DMS 273 treated with DMSO at 0.1 percent for 48 hours (cell line): Measurements from ENCODE around the gene BAIAP2.
A peak's percentile ranks its signal among the peaks of the same experiment; 100 is the strongest.

Source experiments
- DNase-seq: peaks from one replicate; lab custom pipeline; 2025; lab: John Stamatoyannopoulos, UW

Gene BAIAP2, protein sequence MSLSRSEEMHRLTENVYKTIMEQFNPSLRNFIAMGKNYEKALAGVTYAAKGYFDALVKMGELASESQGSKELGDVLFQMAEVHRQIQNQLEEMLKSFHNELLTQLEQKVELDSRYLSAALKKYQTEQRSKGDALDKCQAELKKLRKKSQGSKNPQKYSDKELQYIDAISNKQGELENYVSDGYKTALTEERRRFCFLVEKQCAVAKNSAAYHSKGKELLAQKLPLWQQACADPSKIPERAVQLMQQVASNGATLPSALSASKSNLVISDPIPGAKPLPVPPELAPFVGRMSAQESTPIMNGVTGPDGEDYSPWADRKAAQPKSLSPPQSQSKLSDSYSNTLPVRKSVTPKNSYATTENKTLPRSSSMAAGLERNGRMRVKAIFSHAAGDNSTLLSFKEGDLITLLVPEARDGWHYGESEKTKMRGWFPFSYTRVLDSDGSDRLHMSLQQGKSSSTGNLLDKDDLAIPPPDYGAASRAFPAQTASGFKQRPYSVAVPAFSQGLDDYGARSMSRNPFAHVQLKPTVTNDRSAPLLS

DNA sequence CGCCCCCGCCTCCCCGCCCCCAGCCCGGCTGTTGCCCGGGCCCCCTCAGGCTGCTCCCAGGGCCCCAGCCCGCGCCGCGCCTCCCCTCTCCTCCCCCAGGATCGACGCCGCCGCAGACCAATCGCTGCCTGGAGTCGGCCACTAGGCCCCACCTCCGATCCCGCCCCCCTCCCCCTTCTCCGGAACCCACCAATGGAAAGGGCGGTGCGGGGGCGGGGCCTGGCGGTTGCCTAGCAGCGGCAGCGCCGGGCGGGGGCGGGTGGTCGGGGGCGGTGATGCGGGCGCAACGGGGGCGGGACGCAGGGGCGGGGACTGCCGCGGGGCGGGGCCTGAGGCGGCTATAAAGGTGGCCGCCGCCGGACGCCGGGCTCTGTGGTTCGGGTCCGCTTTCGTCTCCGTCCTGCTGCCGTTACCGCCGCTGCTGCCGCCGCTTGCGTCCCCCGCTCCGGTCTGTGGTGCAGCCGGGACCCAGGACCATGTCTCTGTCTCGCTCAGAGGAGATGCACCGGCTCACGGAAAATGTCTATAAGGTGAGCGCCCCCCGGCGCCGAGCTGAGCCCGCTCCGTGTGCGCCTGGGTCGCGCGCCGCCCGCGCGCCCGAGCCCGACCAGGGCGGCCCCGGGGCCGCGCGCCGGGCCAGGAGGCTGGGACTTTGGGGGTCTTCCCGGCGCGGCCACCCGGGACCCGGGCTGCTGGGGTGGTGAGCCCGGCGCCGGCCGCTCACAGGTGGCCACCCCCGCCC is at the start of gene BAIAP2:
Gene BAIAP2 (plus strand): TSS at position 373 of the 742 bp plus-strand sequence. CDS start 104 bp downstream, at position 477.
- DNase-seq, result peak; percentile 76

DNA sequence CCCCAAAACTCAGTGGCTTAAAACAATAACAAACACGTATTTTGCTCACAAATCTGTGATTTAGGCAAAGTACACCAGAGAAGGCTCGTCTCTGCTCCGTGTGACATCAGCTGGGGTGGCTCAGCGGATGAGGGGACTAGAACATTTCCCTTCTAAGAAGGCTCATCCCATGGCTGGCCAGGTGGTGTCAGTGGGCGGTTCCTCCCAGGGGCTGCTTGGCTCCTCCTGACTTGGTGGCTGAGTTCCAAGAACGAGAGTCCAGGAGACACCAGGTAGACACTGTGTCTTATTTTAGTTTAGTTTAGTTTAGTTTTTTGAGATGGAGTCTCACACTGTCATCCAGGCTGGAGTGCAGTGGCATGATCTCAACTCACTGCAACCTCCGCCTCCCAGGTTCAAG is 48.9 kb upstream of the BAIAP2 start:
- DNase-seq, result no peak

DNA sequence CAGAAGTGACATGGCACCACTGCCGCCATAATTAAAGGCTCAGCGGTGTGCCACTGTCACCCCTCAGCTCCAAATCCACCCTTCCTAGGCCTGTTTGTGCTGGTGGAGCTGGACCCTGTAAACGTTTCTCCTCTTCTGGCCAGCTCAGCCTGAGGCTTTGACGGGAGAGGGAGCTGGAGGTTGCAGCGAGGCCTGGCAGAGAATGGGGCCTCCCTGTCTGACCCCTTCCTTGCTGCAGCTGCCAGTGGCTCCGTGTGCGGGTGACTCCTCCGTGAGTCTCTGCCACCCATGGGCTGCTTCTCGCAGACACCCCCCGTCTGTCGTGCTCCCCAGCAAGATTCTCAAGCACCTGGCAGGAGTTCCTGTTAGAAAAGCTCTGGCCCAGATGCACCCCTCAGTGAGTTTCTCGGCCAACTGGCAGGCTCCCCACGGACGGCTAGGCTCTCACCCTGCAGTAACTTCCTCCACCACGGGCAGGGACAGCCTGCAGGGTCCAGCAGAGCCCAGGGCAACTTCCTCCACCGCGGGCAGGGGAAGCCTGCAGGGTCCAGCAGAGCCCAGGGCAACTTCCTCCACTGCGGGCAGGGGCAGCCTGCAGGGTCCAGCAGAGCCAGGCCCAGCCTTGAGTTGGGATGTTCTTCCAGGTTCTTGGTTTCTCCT is 48.0 kb upstream of the BAIAP2 start:
- DNase-seq, result no peak

DNA sequence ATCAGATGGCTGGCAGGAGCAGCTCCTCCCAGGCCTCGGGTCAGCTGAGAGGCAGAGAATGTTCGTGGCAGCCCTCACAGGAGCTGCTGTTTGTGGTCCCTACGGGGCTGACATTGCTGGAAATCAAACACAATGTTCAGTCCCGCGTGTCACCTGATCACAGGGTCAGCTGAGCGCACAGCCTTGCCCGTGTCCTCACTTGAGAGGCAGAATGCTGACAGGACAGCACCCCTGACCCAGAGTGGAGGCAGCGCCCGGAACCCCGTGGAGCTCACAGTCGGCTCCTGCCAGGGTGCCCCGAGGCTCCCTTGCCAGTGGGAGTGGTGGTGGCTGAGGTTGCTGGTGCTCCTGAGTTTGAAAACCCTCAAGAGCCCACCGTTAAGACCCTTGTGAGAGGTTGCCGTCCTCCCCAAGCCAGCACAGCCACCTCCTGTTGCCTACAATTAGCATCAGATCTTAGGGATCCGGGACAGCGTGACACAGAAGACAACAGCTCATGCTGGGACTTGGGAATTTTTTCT is 47.0 kb upstream of the BAIAP2 start:
- DNase-seq, result no peak

DNA sequence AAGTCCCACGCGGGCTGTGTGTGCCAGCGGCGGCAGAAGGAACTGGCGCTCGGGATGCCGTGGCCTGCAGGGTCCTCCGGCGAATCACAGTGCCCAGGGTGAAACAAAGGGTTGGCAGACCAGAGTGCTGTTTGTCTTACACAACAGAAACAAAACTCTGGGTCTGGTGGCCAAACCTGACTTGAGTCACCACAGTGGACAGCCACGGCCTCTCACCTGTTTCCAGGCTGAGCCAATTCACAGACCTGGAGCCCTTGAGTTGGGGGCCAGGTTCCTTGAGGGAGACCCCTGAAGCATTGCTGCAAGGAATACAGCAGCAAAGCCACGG is 45.4 kb upstream of the BAIAP2 start:
- no peak for DNase-seq

DNA sequence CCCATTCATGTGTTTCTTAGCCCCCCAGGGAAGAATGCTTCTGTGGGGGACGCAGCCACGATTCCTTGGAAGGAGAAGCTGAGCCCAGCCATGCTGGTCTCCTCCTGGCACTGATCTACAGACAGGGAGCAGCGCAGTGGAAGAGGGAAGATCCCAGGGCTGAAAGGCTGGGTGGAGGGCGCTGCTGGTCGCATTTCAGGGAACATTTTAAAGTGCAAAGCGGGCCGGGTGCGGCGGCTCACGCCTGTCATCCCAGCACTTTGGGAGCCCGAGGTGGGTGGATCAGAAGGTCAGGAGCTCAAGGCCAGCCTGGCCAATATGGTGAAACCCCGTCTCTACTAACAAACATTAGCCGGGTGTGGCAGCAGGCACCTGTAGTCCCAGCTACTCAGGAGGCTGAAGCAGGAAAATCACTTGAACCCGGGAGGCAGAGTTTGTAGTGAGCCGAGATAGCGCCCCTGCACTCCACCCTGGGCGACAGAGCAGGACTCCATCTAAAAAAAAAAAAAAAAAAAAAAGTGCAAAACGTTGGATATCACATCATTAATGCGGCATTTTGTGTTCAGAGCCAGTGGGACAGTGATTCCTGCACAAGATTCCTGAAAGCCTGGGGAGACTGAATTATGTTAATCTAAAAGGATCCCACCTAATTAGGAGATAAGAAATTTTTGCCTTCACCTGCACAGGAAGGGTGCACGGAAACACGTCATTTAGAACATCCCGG is 43.9 kb upstream of the BAIAP2 start:
- no peak for DNase-seq

DNA sequence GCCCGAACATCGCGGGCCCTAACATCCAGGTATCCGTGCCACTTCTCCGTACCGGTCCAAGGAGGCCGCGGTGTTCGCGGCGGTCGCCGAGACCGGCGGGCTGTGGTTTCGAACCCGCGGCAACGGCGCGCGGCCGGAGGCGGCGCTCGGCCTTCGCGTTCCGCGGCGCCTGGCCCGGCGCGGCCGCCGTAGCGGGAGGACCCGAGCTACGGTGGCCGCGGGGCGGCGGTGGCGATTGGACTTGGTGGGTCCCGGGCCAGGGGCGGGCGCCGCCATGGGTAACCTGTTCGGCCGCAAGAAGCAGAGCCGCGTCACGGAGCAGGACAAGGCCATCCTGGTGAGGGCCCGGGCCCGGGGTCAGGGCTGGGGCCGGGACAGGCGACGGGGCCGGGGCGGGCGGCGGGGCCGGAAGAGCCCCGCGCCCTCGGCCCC is 43.3 kb upstream of the BAIAP2 start, which contains the start of gene CHMP6:
Gene CHMP6 (plus strand): TSS at position 197 of the 432 bp plus-strand sequence. CDS start 78 bp downstream, at position 275.
- DNase-seq, result peak; percentile 12

DNA sequence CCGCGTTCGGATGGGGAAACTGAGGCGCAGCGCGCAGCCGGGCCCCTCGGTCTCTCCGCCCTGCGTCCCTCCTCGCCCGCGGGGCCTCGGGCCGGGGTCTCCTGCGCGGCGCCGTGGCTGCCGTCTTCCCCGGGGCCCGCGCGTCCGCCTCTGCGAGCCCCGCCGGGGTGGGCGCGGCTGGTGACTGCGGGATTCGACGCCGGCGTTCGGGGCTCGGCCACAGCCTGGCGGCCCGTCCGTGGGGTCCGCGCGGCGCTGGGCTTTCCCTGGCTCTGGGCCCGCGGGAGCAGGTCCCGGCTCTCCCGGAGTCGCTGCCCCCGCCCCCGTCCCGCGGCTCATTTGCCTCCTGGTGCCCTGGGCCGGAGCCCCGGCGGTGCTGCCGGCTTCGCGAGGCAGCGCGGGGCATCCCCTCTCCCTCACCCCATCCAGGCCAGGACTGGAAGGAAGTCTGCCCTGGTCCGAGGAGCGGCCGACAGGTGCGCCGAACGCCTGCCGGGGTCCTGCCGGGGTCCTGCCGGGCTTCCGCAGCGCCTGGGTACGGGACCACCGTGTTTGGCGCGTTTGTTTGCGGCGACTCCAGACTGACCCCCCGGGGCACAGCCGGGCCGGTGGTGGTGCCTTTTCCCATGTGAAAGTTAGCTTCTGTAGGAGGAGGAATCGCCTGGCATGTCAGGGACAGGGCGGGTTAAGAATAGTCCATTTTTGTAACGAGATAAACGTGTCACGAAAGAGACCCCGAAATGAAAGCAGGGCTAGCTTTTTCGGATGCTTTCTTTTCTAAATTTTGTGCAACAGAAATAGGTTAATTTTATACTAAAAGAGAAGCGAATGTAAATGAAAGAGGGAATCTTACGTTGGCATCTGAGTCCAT is 42.6 kb upstream of the BAIAP2 start:
- no peak for DNase-seq

DNA sequence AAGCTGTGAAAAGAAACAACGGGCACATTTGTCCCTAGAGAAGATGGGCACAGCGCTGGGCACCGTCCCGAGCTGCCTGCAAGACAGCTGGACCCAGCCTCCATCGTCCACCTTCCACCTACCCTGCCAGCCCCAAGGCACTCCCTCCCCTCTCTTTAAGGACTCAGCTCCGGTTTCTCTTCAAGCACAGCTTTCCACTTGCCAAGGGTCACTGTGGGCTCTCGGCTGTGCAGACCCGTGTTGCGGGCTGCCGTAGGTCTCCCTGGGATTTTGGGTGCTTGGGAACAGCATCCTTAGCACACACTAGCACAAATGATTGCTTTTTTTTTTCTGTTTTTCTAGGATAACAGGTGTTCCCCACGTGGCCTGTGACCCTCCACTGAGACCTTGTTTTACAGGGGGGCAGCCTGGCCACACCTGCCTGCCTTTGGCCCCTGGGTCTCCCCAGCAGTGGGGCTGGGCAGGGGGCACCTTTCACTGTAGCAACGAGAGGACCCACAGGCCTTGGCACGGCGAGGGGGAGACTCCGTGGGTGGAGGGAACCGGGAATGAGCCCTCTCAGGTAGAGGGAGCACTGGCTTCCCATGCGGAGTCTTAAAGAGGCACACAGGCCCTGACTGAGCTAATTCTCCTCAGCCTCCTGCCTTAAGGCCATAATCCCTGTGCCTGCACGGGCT is 41.9 kb upstream of the BAIAP2 start:
- DNase-seq, result no peak

DNA sequence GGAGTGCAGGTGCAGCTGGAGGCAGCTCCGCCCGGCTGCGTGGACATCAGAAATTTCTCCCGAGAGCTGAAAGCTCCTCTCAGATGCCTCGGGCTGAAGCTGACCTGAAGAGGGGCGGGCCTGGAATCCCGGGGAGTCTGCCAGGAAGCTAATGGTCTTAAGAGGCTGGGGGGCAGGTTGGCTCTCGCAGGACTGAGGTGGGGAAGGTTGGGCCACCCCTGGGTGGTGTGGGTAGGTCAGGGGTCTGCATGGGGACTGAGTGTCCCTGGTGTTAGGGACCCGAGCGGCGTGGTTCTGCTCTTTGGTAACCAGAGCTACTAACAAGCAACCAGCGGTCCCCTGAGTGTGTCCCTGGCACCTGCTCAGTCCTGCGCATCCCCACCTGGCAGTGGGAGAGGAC is 39.8 kb upstream of the BAIAP2 start:
- no peak for DNase-seq

DNA sequence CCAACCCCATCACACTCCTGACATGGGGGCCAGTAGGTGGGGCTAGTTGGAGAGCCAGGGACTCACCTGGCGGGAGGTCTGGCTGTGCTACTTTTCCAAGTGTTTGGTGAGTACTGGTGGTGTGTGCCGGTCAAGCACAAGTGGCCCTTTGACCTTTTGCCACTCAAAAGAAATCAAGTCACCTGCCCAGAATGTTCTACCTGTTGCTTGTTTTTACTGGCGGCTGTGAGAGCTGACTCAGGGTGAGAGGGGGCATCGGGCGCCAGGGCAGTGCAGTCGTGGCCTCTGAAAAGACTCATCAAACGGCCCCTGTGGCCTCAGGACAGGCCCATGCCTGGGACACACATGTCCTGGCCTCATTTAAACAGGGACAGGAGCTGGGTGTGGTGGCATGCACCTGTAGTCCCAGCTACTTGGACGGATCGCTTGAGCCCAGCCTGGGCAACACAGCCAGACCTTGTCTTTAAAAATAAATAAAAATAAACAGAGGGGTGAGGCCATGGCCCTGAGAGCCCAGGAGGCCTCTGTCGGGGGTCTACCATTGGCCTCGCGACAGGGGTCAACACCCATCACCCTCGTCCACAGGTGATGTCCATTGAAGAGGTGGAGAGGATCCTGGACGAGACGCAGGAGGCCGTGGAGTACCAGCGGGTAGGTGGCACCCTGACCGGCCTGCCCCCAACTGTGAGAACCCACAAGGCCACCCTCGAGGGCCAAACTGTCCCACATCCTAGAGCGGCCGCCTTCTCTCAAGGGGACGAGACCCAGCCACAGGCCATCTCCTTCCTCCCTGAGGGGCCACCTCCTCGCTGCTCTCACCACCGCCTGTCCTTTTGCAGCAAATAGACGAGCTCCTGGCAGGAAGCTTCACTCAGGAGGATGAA is 38.3 kb upstream of the BAIAP2 start:
- DNase-seq, result no peak

DNA sequence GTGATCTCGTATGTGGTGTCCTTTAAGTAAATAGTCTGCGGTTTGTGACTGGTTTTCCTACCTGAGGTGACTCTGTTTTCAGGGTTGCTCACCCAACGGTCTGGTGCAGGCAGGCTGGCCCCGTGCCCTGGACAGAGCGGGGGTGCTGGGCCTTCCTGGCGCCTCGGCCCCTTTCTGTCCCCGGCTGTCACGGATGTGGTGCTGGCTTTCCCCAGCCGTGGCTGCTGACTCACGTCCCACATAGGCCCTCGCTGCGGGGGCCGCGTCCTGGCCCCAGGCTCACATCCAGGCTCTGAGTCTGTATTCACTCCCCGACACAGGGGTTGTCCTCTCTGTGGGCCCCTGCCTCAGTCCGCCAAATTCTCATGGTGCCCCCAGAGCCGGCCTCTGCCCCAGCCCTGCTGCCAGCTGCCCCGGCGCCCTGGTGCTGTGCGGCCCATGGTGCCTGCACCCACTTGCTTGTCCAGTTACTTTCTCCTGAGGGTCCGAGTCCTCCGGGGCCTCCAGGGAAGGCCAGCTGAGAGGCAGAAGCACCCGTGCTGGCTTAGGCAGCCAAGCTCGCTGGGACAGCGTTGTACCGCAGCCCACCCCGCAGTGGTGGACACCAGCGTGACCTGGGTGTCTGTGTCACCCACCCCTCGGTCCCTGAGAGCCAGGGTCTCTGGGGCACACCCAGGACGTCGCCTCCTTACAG is 37.4 kb upstream of the BAIAP2 start:
- no peak for DNase-seq

DNA sequence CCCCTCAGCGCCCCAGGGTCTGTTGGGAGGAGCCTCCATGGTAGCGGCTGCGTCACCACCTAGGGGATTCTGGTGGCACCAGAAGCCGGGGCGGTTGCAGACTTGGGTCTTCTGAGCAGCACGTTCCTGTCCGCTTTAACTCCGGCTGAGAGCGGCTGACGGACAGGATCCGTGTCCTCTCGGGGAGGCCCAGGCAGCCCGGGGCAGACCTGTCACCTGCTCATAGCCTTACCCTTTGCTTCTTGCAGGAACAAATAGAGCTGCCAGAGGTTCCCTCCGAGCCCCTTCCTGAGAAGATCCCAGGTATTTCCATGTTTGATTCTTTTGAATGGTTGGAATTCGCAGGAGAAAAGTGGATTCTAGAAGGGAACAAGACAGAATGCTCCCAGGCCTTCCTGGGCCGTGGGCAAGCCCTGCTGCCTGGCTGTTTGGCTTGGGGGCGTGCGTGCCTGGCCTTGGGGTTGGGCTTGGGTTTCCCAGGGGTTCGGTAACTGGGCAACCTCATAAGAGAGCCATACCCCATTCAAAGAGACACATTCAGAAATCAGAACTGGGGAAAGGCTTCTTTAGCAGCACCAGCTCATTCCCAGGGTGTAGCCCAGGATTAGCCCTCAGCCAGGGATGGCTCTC is 36.7 kb upstream of the BAIAP2 start:
- DNase-seq, result no peak

DNA sequence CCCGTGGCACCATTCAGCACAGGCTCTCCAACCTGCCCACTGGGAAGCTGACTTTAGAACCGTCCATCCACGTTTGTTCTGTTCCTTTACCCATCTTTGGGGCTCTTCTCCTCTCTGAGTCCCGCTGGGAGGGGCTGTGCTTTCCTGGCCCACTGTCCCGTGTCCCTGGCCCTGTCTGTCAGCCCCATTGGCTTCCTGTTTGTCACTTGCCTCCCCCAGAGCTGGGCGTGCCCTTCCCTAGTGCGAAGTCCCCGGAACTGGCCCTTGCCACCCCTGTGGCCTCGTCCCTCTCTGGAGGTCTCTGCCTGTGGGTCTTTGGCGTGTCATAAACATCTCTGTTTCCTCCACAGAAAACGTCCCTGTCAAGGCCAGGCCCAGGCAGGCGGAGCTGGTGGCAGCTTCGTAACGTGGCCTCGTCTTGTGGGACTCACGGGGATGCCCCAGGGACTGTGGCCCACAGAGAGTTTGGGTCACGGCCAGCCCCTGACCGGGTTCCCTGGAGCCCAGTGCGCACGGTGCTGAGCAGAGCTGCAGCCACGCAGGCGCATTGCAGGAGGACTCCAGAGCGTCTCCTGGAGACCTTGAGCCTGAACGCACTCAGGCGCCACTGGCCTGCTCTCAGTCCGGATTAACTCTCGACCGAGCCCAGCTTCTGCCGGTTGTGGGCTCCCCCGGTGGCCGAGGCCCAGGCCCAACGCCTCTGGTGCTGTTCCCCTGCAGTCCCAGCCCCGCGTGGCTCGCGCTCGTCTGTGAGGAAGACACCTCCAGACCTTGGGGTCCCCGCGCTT is 36.0 kb upstream of the BAIAP2 start:
- no peak for DNase-seq

DNA sequence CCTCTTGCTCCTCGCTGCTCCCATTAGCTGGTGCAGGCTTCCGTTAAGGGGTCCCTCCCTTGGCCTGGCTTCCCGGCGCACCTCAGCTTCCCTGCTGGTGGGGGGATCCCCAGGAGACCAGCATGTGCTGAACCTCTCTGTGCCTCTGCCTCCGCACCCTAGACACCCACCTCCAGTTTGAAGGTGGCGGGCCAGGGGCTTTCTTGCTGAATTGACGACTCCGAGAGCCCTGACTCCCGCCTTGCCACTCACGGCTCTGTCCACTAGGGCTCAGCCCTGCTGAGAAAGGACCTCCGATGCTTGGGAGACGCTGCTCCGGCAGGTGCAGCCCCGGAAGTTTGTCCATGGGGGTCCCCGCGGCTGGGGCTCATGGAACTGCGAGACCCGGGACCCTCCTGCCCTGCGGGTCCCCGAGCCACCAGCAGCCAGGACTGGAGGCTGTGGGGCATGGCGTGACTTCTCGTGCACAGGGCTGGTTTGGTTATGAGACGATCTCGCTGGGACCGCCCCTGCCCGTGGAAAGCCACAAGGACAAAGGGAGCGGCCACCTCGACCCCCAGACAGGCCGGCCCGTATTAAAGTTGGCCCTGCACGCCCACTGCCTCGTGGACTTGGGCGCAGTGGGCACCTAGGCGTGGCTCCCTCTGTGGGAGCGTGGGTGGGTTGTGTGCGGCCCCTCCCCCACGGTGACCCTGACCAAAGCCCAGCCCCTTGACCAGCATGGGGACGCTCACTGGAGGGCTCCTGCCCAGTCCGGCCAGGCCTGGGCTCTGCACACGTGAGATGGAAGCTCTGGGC is 35.2 kb upstream of the BAIAP2 start:
- no peak for DNase-seq

DNA sequence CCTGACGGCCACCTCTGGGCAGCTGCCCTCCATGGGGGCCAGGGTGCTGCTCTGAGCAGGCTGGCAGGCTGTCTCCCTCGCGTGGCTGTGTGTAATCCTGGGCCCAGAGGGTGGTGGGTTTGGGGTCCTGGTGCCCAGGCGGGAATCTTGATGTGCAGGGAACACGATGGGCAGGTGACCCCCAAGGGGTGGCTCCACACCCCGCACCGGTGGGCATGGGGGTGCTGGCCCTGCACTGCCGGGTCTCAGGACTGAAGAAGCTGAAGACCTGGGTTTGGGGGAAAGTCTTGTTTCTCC is 34.7 kb upstream of the BAIAP2 start:
- no peak for DNase-seq
